ENCODE data around the gene NOP10.
A peak's percentile ranks its signal among the peaks of the same experiment; 100 is the strongest.
"Not testable (repeated sequence)": the region's sequence is repeated elsewhere in the genome, so short reads cannot be mapped to it uniquely, and the experiment has no call there.

The NOP10 gene

GRCh38 chr15:34342737-34343575, at the start of gene NOP10, which contains the start of gene NUTM1:
Gene NOP10, minus strand, starts transcription at chr15:34343136. Its CDS starts 63 bp downstream, at chr15:34343073.
Gene NUTM1, plus strand, starts transcription at chr15:34343315. Its CDS starts 382 bp downstream, at chr15:34343697.
- DNase-seq (ENCODE audit: low read depth in 2 of 2), result peak; percentile 92 to 97

- not testable (repeated sequence) for DNase-seq (ENCODE audit: low read depth in 2 of 2)
Observed at GRCh38 chr15:34389594-34390086, 46.7 kb upstream of the NOP10 start.

GRCh38 chr15:34381829-34382521, 39.0 kb upstream of the NOP10 start:
- DNase-seq (ENCODE audit: low read depth in 2 of 2), result not testable (repeated sequence)

DNA sequence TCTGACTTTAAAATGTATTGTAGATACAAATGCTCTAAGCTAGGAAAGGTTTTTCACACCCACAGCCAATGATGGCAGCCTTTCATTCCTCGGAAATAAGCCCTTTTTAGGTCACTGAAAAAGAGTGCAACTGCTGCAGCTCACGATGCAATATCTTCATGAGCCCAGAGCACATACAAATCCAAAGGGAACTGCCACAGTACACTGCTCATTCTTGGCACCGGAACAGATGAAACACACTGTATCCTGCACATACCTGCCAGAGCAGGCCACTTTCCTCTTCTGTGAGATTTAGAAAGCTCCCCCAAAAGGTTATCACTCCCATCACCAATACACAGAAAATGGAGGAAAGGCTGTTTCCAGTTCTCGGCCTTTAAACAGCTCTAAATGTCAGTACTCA, 37.6 kb upstream of the NOP10 start:
- DNase-seq (ENCODE audit: low read depth in 2 of 2), result not testable (repeated sequence)

- no peak for DNase-seq (ENCODE audit: low read depth in 2 of 2)
Observed at GRCh38 chr15:34376856-34377255, 33.9 kb upstream of the NOP10 start.

- DNase-seq (ENCODE audit: low read depth in 2 of 2), result not testable (repeated sequence)
Observed at GRCh38 chr15:34375541-34375940, 32.6 kb upstream of the NOP10 start.

- DNase-seq (ENCODE audit: low read depth in 2 of 2), result no peak
Observed at GRCh38 chr15:34374816-34375215, 31.9 kb upstream of the NOP10 start.

GRCh38 chr15:34373951-34374350, 31.0 kb upstream of the NOP10 start:
- DNase-seq (ENCODE audit: low read depth in 2 of 2), result no peak

DNA sequence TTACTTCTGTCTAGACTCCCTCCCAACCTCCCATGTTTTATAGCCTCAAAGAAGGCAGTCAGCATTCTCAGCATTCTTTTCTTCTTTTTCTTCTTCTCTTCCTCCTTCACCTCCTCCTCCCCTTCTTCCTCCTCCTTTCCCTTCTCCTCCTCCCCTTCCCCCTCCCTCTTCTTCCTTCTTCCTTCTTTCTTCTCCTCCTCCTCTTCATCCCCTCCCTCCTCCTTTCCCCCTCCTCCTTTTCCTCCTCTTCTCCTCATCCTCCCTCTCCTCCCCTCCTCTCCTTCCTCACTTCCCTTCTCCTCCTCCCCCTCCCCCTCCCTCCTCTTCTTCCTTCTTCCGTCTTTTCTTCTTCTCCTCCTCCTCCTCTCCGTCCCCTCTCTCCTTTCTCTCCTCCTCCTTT, 27.7 kb upstream of the NOP10 start:
- DNase-seq (ENCODE audit: low read depth in 2 of 2), result no peak

DNA sequence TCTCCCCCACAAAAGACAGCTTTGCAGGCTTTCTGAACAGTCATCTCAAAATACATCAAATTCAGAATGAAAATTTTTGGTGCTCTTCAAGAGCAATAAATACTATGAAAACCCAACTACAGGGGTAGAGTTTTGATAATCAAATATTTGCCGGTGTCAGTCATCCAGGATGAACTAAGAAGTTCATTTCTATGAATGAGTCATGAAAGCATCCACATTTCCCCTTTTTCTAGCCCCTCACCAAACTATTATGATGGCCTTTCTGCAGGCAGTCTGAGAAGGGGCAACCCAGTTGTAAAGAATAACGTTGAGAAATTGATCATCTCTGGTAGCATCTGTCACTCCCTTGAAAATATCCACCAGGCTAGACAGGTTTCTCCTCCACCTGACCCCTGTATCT, 27.2 kb upstream of the NOP10 start:
- no peak for DNase-seq (ENCODE audit: low read depth in 2 of 2)

DNA sequence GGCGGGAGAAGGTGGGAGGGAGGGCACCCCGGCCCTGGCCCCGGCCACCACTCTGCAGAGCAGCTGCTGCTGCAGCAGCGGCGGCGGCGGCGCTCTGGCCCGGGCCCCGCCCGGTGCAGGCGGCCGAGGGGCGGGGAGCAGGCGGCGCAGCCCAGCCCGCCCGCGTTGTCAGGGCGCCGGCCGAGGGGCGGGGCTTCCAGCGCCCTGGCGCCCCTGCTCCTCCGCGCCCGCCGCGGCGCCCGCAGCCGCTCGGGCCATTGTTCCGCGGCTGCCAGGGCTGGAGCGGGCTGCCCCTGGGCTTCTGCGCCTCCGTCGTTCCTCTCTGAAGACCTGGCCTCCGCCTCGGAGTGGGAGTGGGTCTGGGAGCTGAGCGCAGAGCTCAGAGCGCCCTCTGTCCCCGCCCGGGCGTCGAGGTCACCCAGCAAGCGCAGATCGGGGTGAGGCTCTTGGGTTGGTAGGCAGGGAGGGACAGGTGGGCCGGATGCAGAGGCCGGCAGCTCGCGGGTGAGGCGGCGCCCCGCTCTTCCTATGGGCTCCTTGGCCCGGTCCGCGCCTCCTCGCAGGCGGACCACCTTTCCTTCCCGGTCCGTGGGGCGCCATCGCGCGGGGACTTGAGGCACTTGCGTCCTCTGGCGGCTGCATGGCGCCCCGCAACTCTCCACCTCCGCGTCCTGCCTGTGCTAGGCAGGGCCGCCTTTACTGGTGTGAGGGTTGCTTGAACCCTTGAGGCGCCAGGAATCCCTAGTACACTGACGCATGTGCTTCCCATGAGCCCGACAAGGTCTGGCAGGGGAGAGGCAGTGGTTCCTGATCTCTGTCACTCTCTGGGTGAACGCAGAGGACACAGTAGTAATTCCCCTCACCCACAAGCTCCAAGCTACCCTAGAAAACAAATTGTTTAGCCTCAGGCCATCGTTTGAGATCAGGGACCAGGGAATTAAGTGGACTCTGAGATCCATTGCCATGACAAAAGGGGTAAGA, 24.5 kb upstream of the NOP10 start, which contains the start of gene LPCAT4:
TSS of gene LPCAT4 (minus strand) at position 96 of the 981 bp plus-strand sequence. CDS start 96 bp downstream, outside the sequence.
- peak; percentile 73 to 83 for DNase-seq (ENCODE audit: low read depth in 2 of 2)

GRCh38 chr15:34366271-34367065, 23.5 kb upstream of the NOP10 start:
- peak in 1 of 2 experiments; percentile 56 for DNase-seq (ENCODE audit: low read depth in 2 of 2)

DNA sequence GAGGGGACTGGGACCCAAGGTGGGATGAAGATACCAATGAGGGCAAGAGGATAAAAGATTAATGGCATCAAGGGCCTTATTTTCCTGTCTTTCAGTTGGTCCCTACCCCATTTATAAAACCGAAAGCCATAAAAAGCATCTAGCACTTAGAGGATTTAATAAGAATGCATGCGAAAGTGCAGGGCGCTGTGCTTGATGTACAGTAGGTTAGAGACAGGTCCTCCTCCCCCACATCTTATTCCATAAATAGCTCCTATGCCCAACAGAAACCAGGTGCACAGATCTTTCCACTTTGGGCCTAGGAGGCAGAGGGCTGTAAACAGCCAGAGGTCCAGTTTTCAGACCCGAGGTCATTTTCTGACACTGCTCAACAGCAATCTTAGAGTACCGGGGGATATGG, 22.9 kb upstream of the NOP10 start:
- DNase-seq (ENCODE audit: low read depth in 2 of 2), result no peak

- DNase-seq (ENCODE audit: low read depth in 2 of 2), result no peak
Observed at GRCh38 chr15:34365091-34365825, 22.3 kb upstream of the NOP10 start.

- no peak for DNase-seq (ENCODE audit: low read depth in 2 of 2)
Observed at GRCh38 chr15:34364041-34364440, 21.1 kb upstream of the NOP10 start.

DNA sequence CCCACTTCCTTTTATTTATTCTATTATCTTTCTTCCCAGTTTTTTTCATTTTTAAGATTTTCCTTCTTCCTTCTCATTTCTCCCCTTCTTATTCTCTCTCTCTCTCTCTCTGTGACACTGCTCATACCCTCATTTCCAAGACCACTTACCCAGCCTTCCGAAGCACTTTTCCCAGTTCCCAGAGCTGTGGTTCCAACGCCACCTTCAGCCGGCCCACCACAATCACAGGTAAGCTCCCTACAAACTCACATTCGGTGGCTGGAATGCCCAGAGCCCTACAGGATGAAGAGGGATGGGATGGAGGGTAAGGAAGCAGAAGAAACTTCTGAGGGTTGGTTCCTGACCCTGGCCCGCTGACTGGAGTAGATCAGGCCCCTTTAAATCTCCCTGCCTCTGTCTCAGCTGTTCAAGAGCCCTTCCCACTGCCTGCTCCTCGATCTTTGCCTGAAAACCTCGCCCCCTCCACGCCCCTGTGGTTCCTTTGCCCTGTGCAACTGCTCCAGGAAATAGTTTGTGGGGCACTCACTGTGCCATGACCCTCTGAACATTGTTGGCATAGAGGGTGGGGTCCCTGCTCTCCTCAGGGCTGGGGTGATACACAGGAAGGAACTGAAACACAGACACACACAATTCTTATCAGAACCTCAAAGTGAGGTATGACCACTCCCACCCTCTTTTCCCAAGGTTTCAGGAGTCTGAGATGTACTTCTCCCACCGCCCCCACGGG, 19.3 kb upstream of the NOP10 start:
- DNase-seq (ENCODE audit: low read depth in 2 of 2), result no peak

DNA sequence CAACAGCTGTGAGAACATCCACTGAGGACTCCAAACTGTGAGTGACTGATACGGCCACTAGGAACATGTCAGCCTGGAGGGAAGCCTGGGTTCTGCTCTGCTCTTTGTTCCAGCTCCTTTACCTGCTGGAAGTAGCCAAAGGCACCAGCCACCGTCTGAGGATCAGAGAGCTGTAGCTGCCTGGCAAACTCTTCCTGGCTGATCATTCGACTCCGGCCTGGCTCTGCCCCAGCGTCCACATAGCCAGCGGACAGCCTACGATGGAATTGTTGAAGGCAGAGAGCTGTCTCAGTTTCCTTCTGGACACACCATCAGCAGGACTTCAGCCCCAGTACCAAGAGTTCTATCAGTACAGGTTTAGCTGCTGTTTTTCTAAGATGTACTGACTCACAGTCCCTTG, 18.3 kb upstream of the NOP10 start:
- DNase-seq (ENCODE audit: low read depth in 2 of 2), result no peak

- no peak for DNase-seq (ENCODE audit: low read depth in 2 of 2)
Observed at GRCh38 chr15:34360298-34360697, 17.4 kb upstream of the NOP10 start.

DNA sequence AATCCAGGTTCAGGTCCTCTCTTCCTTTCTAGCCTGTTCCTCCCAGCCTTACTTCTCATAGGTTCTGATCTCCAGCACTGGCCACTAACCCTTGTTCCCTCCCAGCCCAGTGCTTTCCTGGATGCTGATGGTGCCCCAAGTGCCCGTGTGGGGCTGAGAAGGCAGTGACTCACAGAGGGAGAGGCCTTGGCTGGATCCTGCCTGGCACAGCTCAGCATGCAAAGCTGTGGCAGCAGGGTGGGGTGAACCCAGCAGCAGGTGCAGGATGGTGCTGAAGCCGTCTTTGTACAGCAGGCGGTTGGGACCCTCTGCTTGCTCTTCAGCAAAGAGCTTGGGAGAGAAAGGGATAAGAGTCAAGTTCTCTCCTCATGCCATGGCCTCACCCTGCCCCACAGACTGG, 16.5 kb upstream of the NOP10 start:
- DNase-seq (ENCODE audit: low read depth in 2 of 2), result no peak
